Stimulated activated CD4-positive, alpha-beta T cell treated with anti-CD3 and anti-CD28 coated beads, Interleukin-2, amount 100 ng/mL, for 4 hours (primary cell): ENCODE results near the gene HPSE2.
"Not testable (repeated sequence)": the region's sequence is repeated elsewhere in the genome, so short reads cannot be mapped to it uniquely, and the experiment has no call there.

Experiments
- DNase-seq: peaks from one replicate; pipeline ENCODE4 v3.0.0-alpha.2; 2020; ENCODE audit warnings: low read depth

Gene HPSE2

GRCh38 chr10:99235658-99236626 lies at the start of gene HPSE2:
Gene HPSE2, minus strand, starts transcription at chr10:99235852.
- DNase-seq = no peak

DNA sequence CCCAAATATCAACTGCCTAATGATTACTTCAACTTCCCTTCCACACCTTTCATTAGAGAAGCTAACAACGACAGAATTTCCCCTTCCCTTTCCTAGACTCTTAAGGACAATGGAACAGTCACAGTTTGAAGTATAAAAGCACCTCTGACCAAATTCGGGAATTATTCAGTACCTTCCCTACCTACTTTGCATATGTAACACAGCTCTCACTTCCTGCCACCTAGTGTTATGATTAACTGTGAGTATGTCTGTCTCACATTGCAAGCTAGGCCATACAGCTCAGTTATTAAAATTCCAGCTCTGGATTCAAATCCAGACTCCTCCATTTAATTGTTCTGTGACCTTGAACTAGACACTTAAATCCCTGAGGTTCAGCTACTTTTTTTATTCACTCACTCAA lies 44.8 kb upstream of the HPSE2 start:
- DNase-seq = no peak

DNA sequence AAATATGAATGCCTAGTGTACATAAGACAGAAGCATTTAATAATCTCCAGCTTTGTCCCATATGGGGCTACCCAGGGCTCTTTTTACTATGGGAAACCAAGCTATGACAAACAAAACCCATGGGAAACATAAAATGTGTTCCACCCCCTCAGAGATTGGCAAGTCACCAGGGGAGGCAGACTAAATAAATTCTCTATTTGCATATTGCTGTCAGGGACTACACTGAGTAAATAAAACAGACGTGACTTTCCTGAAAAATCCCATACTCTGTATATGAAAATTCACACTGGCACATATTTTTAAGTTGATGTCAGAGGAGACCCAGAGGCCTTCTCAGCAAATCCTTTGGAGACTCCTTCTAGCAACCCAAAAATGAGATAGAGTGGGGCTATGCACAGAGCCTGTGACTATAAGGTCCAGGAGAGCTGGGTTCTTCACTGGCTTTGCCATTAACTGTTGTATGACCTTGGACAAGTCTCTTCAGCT lies 44.0 kb upstream of the HPSE2 start:
- DNase-seq = no peak

GRCh38 chr10:99276848-99277486 lies 41.3 kb upstream of the HPSE2 start:
- DNase-seq = no peak

GRCh38 chr10:99266383-99266782 lies 30.7 kb upstream of the HPSE2 start:
- DNase-seq = no peak

GRCh38 chr10:99248824-99249223 lies 13.2 kb upstream of the HPSE2 start:
- DNase-seq = no peak

- not testable (repeated sequence) for DNase-seq
Observed at GRCh38 chr10:99247893-99248292, 12.2 kb upstream of the HPSE2 start.

DNA sequence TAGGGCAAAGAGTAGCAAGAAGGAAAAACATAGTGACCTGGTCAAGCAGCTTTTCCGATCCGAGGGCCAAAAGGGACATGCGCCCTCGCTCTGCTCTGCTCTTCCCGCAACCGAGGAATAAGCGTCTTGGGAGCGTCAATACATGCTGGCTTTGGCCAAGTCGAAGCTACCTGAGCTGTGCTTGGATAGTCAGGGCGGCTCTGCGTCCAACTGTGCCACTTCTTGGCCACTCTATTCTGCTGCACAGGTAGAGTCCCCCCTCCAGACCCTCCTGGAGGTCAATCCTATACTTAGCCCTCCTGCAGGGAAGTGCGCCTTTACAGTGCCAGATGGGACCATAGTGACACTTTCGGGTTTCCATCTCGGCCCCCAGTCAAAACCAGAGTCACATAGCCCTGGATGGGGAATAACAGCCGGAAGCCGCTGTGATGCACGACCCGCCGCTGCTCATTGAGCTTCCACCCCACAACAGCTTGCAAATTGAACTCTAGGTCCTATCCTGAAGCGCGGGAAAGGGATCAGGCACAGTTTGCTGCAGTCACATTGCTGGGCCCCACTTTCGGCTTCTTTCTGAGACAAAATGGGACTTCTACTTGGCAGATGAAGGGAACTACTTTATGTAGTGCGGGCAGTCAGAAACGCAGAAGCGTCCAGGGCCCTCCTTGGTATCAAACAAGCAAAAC lies 1.1 kb upstream of the HPSE2 start:
- no peak for DNase-seq

DNA sequence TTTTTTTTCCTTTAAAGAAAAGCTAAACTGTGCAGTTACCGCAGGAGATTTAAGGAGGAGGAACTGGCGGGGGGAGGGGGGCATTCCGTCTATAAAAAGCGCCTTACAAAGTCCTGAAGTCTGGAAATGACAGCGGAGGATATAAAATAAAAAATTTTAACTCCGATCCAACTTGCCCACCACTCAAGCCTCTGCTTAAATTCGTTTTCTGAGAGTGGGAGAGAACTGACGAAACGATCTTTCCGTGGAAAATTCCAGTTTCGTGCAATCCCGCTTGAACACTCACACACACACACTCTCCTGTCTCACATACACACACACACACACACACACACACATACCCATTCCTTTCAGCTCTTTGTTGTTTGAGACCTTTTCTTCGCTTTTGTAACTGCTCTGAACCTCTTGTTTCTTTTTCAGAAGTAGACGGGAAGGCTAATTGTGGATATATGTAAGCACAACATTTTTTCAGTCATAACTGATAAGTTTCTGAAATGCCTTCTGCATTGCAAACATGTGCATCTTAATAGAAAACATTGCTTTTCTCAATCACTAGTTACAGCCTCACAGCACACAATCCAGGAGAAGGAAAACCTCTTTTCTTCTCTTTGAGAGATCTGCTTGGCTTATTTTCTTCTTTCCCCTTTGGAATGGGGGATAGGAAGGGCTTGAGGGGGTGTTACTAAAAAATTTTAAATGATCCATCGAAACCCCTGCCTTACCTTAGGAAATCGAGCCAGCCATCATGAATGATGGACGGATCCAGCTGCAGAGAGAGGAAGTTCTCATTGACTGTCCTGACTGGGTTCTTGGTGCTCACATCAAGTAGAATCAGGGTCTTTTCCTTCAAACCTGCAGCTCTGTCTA lies 628 bp downstream of the HPSE2 start:
- DNase-seq = no peak

- no peak for DNase-seq
Observed at GRCh38 chr10:99234041-99234790, 1.4 kb downstream of the HPSE2 start.

DNA sequence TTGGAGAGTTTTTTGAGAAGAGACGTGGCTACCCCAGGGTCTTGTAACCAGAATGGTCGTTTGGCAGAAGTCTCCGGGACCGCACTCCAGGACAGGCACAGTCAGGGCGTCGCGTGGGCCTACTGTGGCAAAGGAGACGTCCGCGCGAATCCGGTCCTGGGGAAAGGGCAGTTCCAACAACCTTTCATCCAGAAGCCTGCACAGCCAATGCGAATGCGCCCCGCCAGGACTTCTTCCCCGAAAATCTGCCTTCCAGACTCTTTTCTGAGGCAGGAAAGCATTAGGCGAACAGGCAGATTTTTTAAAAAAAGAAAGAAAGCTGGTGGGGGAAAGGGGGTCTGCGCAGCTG lies 2.0 kb downstream of the HPSE2 start:
- no peak for DNase-seq

GRCh38 chr10:99233000-99233688 lies 2.5 kb downstream of the HPSE2 start:
- DNase-seq = no peak

GRCh38 chr10:99232360-99232999 lies 3.2 kb downstream of the HPSE2 start:
- DNase-seq = no peak

DNA sequence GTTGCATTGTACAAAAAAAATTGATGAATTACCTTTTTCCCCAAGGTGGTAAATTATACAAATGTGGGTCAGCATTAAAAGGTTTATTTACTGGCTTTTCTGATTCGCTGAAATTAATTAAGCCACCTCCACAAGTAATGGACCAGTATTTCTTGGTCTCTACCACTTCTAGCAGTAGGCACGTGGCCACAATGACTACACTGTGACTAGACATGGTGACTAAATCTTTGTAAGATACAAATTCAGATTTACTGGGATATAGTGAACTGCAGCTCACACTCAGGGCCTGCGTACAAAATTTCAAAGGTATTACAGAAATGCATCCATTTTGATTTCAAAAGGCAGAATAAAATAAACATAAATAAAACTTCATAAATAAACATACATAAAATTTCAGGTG lies 10.9 kb downstream of the HPSE2 start:
- DNase-seq = no peak

DNA sequence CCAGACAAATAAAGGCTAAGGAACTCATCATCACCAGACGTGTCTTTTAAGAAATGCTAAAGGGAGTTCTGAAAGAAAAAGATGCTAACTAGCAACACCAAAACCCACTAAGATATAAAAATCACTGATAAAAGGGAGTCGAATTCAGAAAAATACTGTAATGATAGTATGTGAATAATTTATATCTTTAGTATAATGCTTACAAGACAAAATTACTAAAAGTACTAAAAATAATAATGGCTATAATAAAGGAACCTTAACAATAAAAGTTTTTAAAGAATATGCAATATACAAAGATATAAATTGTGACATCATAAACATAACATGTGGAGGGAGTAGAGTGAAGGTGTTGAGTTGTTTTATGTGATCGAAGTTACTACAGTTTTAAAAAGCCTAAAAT lies 28.3 kb downstream of the HPSE2 start:
- DNase-seq = no peak

DNA sequence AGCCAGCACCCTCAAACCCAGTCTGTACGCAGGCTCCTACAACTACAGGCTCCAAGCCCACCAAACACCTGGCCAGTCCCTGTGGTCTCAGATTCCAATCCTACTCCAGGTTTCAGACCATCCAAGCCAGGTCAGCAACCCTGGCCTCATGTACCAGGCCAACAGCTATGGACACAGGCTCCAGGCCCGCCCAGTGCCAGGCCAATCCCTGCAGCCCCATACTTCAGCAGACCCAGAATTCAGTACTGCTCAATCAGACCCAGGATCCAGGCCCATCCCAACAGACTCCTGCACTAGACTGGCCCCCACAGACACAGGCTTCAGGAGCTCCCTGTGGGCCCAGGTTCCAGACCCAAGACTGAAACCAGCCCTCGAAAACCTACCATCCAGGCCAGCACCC lies 32.3 kb downstream of the HPSE2 start:
- no peak for DNase-seq

DNA sequence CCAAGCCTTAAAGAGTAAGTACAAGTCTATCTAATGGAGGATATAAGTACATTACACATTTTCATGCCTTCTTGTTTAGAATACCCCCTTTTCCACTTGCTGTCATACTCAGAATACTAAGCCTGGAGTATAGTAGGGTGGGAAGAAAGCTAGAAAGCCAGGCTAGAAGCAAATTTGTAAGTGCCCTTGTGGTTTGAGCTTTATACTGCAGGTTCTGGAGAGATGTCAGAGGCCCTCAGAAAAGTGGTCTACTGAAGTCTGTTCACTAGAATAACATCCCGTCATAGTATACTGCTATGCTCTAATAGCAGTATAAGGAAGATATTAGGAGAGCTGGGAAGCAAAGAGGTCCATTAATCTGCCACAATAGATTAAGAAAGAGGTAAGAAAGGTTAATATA lies 62.7 kb downstream of the HPSE2 start:
- no peak for DNase-seq

DNA sequence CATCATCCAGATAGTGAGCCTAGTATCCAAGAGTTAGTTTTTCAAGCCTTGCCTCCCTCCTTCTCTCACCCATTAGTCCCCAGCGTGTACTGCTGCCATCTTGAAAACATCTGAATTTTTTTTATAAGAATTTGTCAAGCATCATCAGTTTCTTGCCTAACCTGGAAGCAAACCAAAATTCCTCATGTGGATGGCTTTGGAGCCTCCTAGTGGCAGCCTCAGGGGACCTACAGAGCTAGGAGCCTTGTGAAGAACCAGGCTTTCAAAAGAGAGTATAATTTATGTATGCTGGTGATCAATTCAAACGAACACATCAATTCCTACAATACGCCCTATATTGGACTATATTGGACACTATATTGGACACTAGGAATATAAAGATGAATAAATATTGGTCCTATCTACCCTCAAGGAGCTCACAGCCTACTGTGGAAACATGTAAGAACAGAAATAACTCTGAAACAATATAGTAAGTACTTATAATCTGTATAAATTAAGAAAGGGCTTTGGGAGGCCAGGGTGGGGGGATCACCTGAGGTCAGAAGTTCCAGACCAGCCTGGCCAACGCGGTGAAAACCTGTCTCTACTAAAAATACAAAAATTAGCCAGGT lies 63.4 kb downstream of the HPSE2 start:
- DNase-seq = no peak

DNA sequence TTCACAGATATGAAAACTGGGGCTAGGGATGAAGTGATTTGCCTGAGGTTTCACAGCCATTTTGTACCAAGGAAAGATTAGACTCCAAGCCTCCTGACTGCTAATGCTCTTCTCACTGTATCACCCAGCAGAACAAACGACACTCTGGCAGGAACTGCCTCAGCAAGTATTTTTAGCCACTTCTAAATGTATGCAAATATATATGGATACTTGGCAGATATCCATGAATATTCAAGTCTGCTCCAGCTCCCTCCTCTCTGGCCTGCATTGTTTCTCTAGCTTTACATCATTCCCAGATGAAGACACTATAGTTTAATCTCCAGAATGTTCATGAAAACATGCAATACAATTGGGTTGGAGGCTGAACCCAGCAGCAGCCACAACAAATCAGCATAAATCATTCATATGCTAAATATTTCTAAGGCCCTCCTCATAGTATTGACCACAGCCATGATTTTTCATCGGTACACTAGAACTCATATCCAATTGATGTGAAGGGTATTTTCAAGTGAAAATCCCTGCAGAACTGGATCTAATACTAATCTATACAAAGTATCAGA lies 65.5 kb downstream of the HPSE2 start:
- DNase-seq = no peak
